Non-pigmented ciliary epithelial cell (primary cell): ENCODE data around the gene IL32.

Source experiments
- DNase-seq: peaks from one replicate; pipeline ENCODE4 v3.0.0-alpha.2; 2010; ENCODE audit warnings: low read depth

IL32 gene

DNA sequence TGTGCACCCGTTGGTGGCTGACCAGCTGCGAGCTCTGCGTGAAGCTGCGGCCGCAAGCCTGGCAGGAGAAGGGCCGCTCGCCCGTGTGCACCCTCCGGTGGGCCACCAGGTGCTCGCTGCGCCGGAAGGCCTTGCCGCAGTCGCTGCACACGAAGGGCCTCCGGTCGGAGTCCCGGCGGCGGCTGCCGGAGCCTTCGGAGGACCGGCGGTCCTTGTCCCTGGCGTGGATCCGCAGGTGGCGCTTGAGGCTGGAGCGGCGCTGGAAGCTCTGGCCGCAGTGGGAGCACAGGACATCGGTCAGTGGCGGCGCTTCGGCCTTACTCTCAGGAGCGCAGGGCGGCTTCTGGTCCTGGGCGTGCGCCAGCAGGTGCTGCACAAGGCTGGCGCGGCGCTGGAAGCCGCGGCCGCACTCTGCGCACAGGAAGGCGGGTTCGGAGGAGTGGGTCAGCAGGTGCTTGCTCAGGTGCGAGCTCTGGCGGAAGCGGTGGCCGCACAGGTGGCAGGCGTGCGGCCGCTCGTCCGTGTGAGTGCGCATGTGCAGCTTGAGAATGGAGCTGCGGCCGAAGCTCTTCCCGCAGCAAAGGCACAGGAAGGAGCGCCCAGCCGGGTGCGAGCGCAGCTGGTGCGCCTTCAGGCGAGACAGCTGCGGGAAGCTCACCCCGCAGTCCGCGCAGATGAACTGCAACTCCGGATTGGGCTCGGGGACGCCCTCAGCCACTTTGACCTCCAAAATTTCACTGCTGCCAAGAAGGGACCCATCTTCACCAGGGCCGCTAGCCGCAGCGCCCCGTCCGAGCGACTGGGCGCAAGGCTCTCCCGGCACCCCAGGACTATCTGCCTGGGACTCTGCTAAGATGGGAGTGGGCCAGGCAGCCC is 24.5 kb downstream of the IL32 start:
- no peak for DNase-seq

DNA sequence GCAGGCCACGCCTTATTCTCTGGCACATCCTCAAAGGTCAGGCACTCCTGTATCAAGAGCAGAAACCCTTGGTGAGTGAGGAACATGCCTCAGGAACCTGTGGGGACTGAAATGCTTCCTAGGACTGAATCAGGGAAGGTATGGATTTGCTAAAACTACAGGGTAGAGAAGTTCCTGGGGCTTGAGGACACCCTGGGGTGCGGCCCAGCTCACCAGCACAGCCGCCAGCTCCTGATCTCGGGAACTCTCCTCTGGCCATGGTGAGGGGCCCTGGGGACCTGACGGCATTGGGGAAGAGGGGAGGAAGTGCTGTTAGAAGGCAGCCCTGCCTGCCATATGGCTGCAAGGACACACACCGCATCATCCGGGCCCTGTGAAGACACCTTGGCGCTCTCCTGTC is 26.1 kb downstream of the IL32 start:
- no peak for DNase-seq

DNA sequence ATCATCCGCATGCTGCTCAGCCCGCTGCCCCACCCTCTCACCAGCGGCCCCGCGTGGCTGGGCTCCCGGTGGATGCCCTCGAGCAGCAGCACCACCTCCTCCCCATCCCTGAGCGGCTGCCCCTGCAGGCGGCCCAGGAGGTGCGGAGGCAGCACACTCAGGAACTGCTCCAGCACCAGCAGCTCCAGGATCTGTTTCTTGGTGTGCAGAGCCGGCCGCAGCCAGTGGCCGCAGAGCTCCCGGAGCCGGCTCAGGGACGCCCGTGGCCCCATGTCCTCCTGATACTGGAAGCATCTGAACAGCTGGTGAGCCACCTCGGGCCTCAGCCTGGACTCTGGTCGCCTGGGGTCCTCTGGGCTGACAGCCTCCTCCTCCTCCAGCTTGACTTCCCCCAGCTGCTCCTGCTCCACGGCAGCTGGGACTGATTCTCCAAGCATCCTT is 27.1 kb downstream of the IL32 start:
- DNase-seq: no peak

DNA sequence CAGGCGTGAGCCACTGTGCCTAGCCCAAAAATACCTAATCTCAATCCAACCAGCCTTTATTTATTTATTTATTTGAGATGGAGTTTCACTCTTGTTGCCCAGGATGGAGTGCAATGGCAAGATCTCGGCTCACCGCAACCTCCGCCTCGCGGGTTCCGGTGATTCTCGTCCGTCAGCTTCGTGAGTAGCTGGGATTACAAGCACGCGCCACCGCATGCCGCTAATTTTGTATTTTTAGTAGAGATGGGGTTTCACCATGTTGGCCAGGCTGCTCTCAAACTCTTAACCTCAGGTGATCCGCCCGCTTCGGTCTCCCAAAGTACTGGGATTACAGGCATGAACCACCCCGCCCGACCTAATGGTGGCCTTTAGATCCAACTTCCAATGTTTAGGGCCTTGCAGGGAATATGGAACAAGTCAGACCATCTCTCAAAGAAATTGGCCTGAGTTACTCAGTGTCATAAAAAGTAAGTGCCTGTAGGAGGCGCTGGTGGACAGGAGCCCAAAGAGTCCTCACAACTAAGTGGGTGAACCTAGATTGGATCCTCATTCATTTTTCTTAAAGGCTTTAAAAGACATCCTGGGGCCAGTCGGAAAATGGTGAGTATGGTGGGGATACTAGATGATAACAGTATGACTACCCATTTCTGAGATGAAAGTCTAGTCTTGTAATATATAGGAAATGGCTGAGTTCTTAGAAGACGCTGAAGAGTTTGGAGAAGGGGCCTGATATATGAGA is 29.0 kb downstream of the IL32 start:
- DNase-seq: no peak

DNA sequence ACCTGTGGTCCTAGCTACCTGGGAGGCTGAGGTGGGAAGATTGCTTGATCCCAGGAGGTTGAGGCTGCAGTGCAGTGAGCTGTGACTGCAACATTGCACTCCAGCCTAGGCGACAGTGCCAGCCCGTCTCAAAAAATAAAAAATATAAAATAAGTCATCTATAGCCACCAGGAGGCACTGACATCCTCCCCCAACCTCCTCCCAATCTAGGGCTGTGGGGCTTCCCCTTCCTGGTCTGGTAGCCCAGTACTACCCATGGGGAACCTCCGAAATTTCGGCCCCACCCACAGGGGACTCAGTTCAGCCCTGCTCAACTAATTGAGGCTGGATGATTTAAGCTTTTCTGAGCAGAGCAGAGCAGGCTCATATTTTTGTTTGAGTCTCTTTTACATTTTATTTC is 30.4 kb downstream of the IL32 start:
- DNase-seq: no peak

DNA sequence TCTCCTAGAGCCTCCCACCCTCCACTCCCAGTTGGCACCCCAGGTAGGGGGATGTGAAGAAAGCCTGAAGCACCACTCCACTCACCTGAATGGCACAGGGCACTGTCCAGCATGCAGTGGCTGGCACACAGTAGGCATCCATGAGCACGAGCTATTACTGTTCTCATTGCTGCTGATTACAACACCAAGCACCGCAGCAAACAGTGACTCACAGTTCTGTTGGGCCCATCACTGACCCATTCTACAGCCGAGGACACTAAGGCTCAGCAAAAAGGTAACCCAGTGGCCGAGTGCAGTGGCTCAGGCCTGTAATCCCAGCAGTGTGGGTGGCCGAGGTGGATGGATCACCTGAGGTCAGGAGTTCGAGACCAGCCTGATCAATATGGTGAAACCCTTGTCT is 30.9 kb downstream of the IL32 start:
- DNase-seq: no peak

DNA sequence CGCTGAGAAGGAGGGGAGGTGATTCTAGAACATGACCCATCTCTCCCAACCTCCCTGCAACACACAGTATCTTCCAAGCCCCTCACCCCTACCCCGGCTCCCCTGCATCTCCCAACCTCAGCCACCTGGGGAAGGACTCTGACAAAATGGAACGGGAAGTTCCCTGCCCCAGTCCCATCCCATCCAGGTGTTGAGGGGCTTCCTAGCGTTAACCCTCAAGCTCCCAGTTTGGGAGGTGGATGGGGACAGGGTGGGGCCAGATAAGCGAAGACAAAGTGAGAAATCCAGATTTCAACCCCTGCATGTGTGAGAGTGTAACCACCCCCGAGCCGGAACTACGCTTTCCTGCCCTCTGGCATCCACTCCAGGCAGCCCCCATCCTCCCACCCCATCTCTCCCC is 31.8 kb downstream of the IL32 start:
- no peak for DNase-seq

DNA sequence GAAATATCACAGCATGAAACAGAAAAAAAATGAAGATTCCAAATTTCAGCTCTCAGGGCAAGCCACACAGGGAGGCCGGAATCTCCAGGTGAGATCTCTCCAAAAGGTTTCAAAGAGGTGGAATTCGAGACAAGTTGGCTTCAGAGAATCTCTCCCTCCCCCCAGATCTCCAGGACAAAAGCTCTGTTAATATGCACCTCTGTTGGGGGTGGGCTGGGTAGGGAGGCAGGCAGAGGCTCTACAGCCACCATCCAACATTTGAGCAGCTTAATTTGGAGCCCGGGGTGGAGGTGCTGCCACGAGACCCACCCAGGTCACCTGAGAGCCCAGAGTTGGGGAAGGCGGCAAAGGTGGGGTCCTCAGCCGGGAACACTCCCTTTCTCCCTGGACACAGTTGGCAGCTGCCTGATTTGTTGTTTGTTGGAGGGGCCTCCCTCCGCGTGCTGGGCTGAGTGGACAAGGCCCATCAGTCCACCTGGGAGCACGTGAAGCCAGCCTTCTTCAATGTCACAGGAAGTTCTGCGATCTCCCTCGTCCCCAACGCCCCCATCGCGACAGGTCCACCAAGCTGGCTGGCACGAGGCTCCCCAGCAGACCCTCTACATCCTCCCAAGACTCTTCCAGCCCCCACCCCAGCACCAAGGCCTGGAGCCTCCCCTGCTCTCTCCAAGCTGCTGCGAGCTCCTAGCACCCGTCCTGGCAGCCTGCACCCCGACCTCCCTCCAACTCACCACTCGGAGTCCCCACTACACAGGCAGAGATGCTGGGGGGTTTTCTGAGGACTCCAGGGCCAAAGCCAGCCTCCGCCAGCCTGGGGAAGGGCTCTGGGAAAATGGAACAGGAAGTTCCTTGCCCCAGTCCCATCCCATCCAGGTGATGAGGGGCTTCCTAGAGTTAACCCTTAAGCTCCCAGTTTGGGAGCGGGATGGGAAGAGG is 33.3 kb downstream of the IL32 start, which contains the start of gene ZSCAN10:
TSS of gene ZSCAN10 (minus strand) at position 836 of the 936 bp plus-strand sequence. CDS start 6,357 bp downstream, outside the sequence.
- DNase-seq: no peak

DNA sequence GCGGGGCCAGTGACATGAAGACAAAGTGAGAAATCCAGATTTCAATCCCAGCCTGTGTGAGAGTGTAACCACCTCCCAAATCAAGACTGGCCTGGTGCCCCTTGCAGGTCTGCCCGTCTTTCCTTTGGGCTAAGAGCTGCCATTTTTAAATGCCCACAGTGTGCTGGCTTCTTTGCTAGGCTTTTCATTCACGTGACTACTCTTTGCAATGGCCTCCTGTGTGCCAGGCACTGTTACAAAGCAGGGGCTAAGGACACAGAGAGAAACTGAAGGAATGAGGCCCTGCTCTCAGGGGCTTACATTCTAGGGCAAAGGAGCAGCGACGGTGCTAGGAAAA is 33.9 kb downstream of the IL32 start:
- DNase-seq: no peak

DNA sequence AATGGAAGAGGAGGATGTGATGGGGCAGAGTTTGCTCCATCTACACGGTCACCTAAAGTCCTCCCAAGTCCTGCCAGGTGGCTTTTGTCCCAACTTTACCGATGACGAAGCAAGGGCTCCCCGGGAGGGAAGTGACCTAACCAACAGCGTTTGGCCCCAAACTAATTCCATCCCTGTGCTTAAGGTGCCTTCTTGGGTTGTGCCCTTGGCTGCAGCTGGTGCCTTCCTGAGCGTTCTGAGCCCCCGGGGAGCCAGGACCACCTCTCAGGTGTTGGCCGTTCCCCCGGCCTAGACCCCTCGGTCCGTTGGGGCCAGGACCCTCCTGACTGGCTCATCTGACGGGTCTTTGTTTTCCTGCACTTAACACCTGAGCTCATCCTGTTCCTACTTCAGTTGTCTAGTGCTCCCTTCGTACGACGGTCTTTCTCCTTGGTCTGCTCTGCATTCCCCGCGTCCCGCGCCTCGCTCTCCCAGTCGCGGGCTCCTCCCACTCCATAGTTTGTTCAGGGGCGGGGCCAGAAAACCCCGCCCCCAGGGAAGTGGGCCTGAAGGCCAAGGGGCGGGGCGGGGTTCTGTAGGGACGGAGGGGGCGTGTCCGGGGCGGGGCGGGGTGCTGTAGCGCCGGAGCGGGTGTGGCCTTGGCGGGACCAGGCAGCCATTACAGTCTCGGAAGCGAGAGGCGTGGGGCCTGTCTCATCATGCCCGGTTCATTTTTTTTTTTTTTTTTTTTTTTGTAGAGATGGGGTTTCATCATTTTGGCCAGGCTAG is 34.5 kb downstream of the IL32 start:
- peak; percentile 27 for DNase-seq

DNA sequence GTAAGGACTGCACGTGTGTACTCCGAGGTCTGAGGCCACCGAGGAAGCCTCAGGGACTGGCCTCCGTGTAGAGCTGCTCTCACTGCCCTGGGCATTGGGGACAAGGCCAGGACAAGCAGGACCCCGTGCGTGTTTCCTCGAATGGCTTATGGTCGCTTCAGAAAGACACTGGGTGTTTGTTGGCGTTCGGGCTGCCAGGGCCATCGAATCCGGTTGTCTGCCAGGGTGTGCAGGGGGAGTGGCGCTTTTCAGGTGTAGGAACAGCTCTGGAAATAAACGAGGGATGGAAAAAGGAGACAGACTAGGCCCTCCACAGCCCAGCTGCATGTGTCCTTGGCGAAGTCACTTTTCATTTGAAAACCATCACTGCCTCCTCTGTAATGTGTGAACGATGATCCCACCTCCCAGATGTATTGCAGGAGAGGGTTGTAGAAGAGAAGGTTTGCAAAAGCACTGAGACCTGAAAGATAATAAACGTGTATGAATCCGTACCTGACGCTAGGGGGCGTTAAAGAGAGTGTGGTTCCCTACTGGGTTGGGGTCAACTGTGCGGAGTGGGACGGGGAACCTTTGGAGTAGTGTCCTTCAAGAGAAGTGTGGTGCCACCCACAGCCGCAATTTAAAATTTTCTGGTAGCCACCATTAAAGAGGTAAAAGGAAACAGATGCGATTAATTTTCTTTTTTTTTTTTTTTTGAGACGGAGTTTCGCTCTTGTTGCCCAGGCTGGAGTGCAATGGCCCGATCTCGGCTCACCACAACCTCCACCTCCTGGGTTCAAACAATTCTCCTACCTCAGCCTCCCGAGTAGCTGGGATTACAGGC is 35.8 kb downstream of the IL32 start:
- DNase-seq: no peak

DNA sequence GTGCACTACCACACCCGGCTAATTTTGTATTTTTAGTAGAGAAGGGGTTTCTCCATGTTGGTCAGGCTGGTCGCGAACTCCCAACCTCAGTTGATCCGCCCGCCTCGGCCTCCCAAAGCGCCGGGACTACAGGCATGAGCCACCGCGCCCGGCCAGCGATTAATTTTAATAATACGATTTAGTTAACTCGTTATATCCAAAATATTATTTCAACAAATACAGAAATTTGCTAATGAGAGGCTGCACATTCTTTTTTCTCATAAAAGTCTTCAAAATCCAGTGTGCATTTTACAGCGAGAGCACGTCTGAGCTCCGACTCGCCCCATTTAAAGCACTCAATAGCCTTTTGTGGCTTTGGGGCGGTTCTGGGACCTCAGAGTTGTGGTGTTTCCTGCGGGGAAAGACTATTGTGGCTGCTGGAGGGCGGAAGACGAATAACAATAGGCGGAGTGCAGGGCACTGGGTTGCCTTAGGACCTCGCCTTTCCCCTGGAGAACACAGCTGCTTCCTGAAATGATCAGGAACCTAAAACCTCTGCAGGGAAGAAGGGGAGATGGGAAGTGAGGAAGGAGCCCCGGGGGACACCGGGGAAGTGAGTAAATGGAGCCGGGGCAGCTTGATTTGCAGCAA is 36.5 kb downstream of the IL32 start:
- DNase-seq: no peak

DNA sequence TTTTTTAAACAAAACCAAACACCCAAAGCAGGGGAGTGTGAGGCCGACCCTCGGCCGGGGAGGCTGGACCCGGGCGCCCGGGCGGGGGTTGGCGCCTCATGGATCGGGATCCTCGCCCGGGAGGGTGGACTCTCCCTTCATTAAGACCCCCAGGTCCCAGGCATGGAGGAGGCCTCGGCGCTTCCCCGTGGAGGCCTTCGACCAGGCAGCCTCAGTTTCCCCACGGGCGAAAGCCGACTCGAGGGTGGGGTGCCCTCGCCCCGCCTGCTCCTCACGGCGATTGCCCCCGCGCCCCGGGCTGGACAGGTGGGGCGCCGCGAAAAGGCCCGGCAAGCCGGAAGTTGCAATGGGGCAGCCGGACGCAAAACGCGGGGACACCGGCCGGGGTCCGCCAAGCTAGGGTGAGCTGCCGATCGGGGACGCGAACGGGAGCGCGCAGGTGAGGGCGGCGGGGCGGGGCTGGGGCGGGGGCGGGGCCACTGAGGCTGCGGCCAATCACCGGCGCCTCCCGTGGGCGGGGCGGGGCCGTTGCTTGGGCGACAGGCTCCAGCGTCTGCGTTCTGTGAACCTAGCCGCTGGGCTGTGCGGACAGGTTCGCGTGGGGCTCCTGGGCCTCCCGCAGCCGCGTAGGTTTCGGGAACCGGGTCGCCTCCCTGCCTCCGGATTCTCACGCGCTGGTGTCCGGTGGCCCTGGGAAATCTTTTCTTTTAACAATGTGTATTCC is 40.9 kb downstream of the IL32 start:
- DNase-seq: no peak

DNA sequence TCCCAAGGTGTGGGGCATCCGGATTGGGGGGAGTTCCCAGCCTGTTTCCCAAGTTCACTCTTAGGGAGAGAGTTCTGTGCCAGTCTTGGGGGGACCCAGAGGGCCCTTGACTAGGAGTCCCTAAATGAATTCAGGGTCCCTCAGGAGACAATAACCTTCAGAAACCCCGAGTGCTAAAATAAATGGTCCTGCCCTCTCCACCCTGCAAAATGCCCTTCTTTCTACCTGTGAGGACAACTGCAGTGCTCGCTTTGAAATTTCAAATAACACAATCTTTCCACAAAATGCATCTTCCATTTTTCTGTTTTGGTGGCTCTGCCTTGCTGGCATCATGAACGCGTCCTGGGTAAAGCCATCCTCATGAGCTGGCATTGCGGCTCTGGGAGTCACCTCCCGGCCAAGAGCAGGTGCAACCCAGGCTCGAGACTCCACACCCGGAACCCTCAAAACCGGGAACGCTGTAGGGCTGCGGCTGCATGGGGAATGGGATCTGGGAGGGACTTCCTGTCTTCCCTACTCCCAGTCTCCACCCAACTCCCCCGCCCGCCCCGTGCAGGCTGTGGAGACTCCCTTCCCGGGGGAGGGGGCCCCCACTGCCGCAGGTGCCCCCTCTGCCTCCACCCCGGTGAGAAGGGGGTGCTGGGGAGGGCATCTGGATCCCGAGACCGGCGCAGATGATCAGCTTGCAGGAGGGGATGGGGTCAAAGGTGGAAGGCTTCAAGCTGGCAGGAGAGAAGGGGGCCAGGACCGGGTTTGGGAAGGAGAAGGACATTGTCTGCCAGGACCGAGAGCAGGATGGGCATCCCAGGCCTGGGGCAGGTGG is 46.8 kb downstream of the IL32 start, which contains the start of gene ZNF205:
TSS of gene ZNF205 (plus strand) at position 529 of the 823 bp plus-strand sequence. CDS start 845 bp downstream, outside the sequence.
- DNase-seq: no peak

DNA sequence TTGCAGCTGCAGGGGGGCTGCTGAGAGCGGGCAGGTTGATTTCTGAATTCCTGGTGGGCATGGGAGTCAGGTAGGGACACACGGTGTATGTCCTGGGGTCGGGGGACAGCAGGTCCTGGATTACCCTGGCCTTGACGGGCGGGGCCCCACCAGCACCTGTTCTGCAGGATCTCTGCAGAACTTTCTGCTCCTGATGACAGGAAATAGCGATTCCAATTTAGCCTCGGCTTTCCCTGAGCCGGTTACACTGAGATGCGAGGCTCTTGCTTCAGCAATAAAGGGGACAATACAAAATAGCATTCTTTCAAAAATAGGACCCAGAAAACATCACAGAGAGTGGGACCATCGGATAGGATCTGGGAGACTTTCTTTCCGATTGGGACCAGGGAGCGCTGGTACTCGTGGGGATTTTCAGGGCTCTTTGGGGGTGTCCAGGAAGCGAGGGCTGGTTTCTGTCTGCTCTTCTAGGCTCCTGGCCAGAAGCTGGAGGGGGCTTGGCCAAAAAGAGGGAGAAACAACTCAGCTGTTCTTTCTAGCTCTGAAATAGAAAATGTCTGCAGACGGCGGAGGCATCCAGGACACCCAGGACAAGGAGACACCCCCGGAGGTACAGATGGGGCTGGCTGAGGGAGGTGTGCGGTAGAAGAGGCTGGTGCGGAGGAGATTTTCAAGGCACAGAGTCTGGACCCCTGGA is 47.6 kb downstream of the IL32 start:
- no peak for DNase-seq

DNA sequence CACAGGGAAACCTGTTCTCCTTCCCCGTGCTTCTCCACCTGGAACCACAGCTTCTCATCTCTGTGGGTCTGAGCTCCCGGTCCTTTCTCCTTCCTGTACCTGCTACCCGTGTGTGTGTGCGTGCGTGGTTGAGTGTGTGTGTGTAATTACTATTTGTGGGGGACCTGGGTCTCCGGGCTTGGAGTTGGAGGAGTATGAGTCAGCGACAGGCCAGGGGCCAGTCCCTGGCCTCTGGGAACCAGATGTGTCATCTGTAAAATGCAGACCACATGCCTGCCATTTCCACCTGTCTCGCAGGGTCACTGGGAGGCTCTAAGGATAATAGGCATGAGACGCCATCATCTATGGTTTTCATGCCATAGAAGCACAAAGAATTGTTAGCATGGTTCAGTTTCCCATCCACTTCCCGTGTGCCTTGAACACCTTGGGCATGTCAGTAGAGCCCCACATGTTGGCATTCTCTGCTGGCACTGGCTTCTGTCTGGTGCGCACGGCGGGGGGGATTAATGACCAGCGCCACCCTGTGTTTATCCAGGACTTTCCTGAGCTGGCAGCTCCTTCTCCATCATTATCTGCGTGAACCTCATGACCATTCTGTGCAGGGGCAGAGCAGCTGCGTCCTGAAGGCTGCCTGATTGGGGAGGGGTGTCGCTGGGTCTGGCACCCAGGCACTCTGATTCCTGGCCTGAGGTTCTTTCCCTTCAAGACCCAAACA is 48.5 kb downstream of the IL32 start:
- DNase-seq: no peak

DNA sequence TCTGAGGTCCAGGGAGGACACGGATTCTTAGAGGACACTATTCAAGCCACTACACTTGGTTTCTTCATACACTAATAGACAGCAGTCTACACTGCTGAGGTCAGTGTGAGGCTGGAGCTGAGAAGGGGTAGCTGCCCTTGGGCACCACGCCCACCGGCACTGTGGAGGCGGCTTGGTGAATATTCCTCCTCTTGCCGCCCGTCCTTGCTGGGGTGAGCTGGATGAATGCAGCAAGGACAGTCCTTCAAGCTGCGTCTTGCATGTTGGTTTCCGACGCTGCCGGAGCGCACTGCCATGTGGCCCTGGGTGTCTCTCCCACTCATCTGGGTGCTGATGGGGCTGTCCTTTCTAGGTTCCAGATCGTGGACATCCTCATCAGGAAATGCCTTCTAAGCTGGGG is 49.6 kb downstream of the IL32 start:
- no peak for DNase-seq
